GM19099 (cell line): ENCODE data around the gene OAS2.

ENCODE experiments used
- POLR2A ChIP-seq: IDR thresholded peaks from 3 replicates; pipeline ENCODE4 v1.6.1; 2011; ENCODE audit warnings: low read depth; ENCODE audit not compliant: insufficient read length; ENCODE audit errors: extremely low read depth

OAS2 gene

GRCh38 chr12:112944024-112944690 lies 34.2 kb upstream of the OAS2 start:
- no peak for TF ChIP-seq POLR2A

- no peak for TF ChIP-seq POLR2A
Measured at GRCh38 chr12:112945515-112945914, 32.8 kb upstream of the OAS2 start.

DNA sequence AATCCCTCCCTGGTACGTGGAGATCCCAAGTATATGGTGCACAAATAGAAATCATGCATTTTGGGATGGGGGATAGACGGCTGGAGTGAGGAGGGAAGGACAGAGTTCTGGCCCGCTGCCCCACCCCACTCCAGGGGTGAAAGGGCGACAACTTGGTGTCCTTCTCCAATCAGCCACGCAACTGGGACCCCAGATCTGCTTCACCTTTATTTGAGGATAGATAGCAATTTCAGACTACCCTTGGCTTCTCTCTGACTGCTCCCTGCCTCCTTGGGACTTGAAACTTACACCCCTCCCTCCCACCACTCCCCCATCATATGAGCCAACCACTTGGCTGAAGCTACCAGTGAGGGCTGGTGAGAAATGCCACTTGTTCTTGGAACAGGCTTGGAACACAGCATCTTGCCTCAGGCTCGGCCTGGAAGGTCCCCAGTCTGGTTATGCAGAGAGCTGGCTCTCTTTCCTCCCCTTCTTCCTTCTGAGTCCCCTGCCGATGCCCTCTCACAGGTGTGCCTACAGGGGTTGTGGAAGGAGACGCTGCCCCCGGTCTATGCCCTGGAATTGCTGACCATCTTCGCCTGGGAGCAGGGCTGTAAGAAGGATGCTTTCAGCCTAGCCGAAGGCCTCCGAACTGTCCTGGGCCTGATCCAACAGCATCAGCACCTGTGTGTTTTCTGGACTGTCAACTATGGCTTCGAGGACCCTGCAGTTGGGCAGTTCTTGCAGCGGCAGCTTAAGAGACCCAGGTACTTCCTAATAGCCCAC lies 31.9 kb upstream of the OAS2 start:
- TF ChIP-seq POLR2A = no peak

DNA sequence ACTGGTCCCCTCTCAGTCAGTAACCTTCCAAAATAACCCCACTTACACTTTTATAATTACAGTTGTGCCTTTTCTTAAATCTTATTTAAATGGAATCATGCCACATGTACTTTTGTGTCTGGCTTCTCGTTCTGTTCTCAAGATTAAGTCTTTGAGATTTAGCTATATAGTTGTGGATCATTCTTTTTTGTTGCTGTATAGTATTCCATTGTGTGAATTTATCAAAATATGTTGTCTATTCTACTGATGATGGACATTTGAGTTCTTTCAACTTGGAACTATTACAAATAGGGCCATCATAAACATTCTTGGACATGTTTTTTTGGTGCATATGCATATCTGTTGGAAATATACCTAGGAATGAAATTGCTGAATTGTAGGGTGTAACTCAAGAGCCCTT lies 31.0 kb upstream of the OAS2 start:
- TF ChIP-seq POLR2A = no peak

DNA sequence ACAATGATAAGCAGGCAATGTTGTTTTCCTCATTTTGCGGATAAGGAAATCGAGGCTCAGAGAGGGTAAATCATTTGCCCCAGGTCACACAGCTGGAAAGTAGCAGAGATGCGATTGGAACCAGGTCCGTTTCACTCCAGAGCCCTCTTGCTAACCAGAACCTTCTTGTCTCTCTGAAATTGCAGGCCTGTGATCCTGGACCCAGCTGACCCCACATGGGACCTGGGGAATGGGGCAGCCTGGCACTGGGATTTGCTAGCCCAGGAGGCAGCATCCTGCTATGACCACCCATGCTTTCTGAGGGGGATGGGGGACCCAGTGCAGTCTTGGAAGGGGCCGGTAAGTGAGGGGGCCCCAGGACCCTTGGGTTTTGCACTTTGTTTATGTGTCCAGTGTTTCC lies 30.6 kb upstream of the OAS2 start:
- TF ChIP-seq POLR2A = no peak

DNA sequence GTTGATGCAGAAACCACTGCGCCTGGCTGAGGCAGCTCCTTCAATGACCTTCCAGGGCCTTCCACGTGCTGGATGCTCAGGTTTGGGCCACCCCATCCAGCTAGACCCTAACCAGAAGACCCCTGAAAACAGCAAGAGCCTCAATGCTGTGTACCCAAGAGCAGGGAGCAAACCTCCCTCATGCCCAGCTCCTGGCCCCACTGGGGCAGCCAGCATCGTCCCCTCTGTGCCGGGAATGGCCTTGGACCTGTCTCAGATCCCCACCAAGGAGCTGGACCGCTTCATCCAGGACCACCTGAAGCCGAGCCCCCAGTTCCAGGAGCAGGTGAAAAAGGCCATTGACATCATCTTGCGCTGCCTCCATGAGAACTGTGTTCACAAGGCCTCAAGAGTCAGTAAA lies 29.5 kb upstream of the OAS2 start:
- no peak for TF ChIP-seq POLR2A

DNA sequence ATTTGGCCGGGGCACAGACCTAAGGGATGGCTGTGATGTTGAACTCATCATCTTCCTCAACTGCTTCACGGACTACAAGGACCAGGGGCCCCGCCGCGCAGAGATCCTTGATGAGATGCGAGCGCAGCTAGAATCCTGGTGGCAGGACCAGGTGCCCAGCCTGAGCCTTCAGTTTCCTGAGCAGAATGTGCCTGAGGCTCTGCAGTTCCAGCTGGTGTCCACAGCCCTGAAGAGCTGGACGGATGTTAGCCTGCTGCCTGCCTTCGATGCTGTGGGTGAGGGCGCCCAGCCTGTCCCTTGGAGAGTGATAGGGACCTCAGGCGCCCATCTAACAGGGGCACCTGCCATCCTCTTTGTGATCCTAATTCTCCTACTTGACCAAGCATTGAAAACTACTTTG lies 27.6 kb upstream of the OAS2 start:
- TF ChIP-seq POLR2A = no peak

- no peak for TF ChIP-seq POLR2A
Measured at GRCh38 chr12:112961074-112961473, 17.2 kb upstream of the OAS2 start.

- no peak for TF ChIP-seq POLR2A
Measured at GRCh38 chr12:112961536-112961935, 16.8 kb upstream of the OAS2 start.

- no peak for TF ChIP-seq POLR2A
Measured at GRCh38 chr12:112962561-112962960, 15.8 kb upstream of the OAS2 start.

- TF ChIP-seq POLR2A = no peak
Measured at GRCh38 chr12:112963227-112963861, 15.0 kb upstream of the OAS2 start.

DNA sequence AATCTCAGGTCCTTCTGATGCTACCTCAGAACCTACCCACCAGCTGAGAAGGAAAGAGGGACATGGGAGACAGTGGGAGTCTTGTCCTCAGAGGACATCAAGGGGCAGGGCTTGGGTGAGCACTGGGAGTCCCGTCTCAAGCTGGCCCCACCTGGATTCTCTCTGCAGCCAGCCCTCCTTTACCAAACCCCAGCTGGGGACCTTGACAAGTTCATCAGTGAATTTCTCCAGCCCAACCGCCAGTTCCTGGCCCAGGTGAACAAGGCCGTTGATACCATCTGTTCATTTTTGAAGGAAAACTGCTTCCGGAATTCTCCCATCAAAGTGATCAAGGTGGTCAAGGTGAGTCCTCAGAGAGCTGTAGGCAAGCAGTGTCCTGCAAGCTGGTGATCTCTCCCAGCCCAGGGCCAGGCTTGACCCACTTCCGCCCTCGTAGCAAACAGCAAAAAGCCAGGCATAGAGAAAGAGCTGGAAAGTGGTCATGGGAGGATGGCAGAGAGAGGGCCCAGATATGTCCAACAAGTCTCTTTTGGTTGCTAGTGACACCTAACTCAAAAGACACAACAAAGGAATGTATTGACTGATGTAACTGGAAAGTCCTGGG lies 14.2 kb upstream of the OAS2 start:
- no peak for TF ChIP-seq POLR2A

DNA sequence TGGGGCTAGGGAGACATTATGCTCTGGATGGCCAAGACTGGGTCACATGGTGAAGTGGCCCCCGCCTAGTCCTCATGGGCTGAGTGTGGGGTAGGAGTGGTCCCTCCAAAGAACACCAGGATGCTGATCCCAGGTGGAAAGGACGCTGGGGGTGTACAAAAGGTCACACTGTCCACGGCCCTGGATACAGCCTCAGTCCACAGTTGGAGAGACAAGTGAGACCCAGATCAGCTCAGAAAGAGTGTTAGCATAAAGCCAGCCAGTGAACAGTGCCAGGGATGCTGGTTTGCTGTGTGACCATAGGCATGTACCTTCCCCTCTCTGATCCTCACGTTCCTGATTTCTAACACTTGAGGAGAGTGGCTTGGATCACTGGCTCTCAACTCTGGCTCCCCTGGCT lies 13.4 kb upstream of the OAS2 start:
- TF ChIP-seq POLR2A = no peak

- TF ChIP-seq POLR2A = no peak
Measured at GRCh38 chr12:112965643-112966042, 12.7 kb upstream of the OAS2 start.

- TF ChIP-seq POLR2A = no peak
Measured at GRCh38 chr12:112967306-112967705, 11.0 kb upstream of the OAS2 start.

GRCh38 chr12:112967858-112968257 lies 10.5 kb upstream of the OAS2 start:
- TF ChIP-seq POLR2A = no peak
